ENCODE measurements around the gene EXOC3L1. TPM values are rescaled to one million over a fixed set of nuclear protein-coding genes. Genes with fewer than 3 reads are reported as not detected.

Gene EXOC3L1
- polyA plus RNA-seq, 1 experiment: not detected

DNA sequence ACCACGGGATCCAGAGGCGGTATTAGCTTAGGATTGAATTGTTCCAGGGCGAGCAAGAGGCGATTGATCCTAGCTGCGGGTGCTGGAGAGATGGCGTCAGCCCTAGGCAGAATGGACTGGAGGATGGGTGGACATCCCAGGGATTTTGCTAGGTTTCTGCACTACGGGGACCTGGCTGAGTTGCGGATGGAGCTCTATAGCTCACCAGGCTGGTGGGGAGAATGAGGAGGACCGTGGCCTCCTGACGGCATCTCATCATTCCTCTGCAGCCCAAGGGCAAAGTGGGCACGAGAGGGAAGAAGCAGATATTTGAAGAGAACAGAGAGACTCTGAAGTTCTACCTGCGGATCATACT lies 37.6 kb upstream of the EXOC3L1 start:
- no peaks in the 10 kb centered on the region for H3K27me3 ChIP-seq (ENCODE audit: control insufficient read depth, insufficient read depth, low read length)
- no peaks in the 10 kb centered on the region; the same call in 1 of the 2 replicates for H3K9me3 ChIP-seq (ENCODE audit: control insufficient read depth, insufficient read depth, low read length)
- ChIA-PET CTCF (interaction anchor here (1.4 kb wide), 1 partner anchor 273 kb away, joined by 3 read pairs; no protein-coding TSS in a partner anchor), POLR2A (interaction anchor here (0.6 to 2.2 kb wide), 11 partner anchors 9 to 151 kb away, joined by 3 to 12 read pairs (median 7); partner anchors contain the start of genes ELMO3 and FHOD1)
- peak overlapping the region; percentile 99 for H3K4me3 ChIP-seq (ENCODE audit: low read depth, low read length)
- TF ChIP-seq, protein P1, sequence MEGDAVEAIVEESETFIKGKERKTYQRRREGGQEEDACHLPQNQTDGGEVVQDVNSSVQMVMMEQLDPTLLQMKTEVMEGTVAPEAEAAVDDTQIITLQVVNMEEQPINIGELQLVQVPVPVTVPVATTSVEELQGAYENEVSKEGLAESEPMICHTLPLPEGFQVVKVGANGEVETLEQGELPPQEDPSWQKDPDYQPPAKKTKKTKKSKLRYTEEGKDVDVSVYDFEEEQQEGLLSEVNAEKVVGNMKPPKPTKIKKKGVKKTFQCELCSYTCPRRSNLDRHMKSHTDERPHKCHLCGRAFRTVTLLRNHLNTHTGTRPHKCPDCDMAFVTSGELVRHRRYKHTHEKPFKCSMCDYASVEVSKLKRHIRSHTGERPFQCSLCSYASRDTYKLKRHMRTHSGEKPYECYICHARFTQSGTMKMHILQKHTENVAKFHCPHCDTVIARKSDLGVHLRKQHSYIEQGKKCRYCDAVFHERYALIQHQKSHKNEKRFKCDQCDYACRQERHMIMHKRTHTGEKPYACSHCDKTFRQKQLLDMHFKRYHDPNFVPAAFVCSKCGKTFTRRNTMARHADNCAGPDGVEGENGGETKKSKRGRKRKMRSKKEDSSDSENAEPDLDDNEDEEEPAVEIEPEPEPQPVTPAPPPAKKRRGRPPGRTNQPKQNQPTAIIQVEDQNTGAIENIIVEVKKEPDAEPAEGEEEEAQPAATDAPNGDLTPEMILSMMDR (IDR thresholded peaks at IDR 0.05; ENCODE audit: low read depth, low read length): no peak
- peak overlapping the region; percentile 75 for H3K27ac ChIP-seq (ENCODE audit: low read depth, low read length)
- no peak for DNase-seq (ENCODE audit: low read depth, low spot score)

DNA sequence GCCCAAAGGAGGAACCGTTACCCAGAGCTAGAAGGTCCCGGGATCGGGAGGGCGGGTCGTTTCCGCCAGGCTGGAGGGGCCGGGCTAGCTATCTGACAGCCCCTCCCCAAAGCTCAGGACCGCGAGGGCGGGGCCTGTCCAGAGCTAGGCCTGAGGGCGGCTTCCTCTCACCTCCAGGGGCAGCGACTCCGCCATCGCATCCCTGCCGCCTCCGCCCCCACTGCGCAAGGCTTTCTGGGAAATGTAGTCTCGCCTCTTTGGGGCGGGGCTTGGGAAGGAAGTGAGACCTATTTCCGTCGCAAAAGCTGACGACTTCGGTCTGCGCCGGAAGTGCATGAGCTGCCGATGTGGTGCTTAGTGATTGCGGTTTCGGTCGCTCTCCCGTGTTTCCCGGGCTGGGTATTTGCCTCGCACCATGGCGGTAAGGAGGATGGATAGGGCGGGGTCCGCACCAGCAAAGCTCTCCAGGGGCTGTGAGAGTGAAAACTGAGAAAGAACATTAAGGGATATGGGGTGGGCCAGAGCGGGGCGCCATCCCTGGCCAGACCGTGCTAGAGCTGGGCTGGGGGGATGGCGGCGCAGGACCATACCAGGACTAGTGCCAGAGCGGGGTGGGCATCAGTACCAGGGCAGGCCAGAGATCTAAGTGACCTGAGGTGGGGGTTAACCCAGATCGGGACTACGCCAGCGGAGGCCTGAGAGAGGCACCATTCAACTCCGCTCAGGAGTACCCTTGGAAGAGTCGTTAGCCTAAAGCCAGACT lies 37.0 kb upstream of the EXOC3L1 start, which contains the start of gene TMEM208:
TMEM208 (plus strand) TSS at position 327 of the 763 bp plus-strand sequence; CDS start at position 416, 89 bp downstream.
- ChIA-PET CTCF (interaction anchor here (0.7 to 2.1 kb wide), 3 partner anchors 29 to 273 kb away, joined by 3 to 5 read pairs (median 4); no protein-coding TSS in a partner anchor), POLR2A (interaction anchor here (0.6 to 2.2 kb wide), 16 partner anchors 9 to 160 kb away, joined by 3 to 12 read pairs (median 6); partner anchors contain the start of genes ELMO3 and FHOD1)
- Histone ChIP-seq H3K4me3 (ENCODE audit: low read depth, low read length) (peak within 1 kb of the TSS; percentile 99), H3K27me3 (ENCODE audit: control insufficient read depth, insufficient read depth, low read length) (no peaks in the 10 kb centered on the region), H3K9me3 (ENCODE audit: control insufficient read depth, insufficient read depth, low read length) (no peaks in the 10 kb centered on the region; the same call in 1 of the 2 replicates), H3K27ac (ENCODE audit: low read depth, low read length) (peak within 1 kb of the TSS; percentile 75)
- TF ChIP-seq, protein P1 (IDR thresholded peaks at IDR 0.05; ENCODE audit: low read depth, low read length): peak; percentile 13; the same call in 1 of the 2 replicates
- peak; percentile 94 for DNase-seq (ENCODE audit: low read depth, low spot score)

DNA sequence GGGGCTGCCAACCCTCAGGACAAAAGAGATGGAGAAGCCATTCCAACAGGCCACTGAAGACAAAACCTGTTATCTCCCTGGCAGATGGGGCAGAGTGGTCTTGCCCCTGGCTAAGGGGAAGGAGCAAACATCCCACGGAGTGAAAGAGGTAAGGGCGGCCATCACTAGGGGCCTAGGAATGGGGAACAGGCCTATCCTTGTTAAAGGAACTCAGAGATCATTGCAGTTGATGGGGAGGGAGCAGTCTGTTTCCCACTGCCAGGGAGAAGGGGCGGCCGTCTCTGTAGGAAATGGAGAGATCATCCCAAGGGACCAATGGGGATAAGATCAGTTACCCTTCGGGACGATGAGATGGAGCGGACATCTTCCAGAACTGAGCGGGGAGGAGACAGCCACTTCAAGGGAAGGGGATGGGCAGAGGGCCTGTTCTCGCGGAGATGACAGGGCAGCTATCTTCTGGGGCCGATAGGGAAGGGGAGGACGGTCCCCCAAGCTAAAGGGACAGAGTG lies 36.4 kb upstream of the EXOC3L1 start:
- TF ChIP-seq, protein P1 (IDR thresholded peaks at IDR 0.05; ENCODE audit: low read depth, low read length): no peak
- no peak for DNase-seq (ENCODE audit: low read depth, low spot score)
- Histone ChIP-seq H3K27ac (ENCODE audit: low read depth, low read length) (no peak overlapping the region), H3K27me3 (ENCODE audit: control insufficient read depth, insufficient read depth, low read length) (no peaks in the 10 kb centered on the region), H3K9me3 (ENCODE audit: control insufficient read depth, insufficient read depth, low read length) (no peaks in the 10 kb centered on the region; the same call in 1 of the 2 replicates), H3K4me3 (ENCODE audit: low read depth, low read length) (peak overlapping the region; percentile 99)
- POLR2A ChIA-PET: interaction anchor here (0.8 to 2.2 kb wide), 13 partner anchors 10 to 60 kb away, joined by 3 to 12 read pairs (median 7); partner anchors contain the start of genes ELMO3 and FHOD1
- CTCF ChIA-PET: interaction anchor here (0.7 to 2.1 kb wide), 3 partner anchors 28 to 272 kb away, joined by 3 to 5 read pairs (median 4); no protein-coding TSS in a partner anchor

DNA sequence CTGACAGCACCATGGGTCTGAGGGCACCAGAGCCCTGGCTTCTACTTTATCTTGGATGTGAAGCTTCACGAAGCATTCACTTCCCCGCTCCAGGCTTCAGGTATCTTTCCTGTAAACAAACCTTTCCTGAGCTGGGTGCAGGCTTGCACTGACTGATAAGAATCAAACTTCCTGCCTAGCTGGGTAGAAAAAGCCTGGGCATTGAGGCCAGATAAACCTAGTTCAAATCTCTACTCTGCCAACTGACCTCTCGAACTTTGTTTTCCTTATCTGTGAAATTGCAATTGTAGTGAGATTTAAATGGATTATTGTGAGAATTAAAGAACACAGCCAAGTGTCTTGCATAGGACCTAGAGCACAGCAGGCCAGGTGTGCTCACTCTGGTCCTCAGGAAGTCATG lies 34.1 kb upstream of the EXOC3L1 start:
- ChIA-PET POLR2A (interaction anchor here (1.4 kb wide), 1 partner anchor 16 kb away, joined by 4 read pairs; no protein-coding TSS in a partner anchor), CTCF (no interaction called here)
- Histone ChIP-seq H3K27me3 (ENCODE audit: control insufficient read depth, insufficient read depth, low read length) (no peaks in the 10 kb centered on the region), H3K27ac (ENCODE audit: low read depth, low read length) (no peak overlapping the region), H3K4me3 (ENCODE audit: low read depth, low read length) (no peak overlapping the region), H3K9me3 (ENCODE audit: control insufficient read depth, insufficient read depth, low read length) (no peaks in the 10 kb centered on the region; the same call in 1 of the 2 replicates)
- TF ChIP-seq, protein P1 (IDR thresholded peaks at IDR 0.05; ENCODE audit: low read depth, low read length): no peak
- DNase-seq (ENCODE audit: low read depth, low spot score): no peak
